Tibial artery (tissue), 4 donors: Measurements from ENCODE around the gene B3GNT3.

Experiments used
- DNase-seq, 2 donors: peaks; one replicate each; pipeline ENCODE4 v3.0.0-alpha.2; 2019
- H3K27ac ChIP-seq, 2 donors: fragments of 200-600 bp; sonication (generic) in 1 of 2; 1 replicate in 1 of 2; 2 replicates in 1 of 2; pipeline ENCODE4 v1.5.1; 2018 to 2019; ENCODE audit warnings: mild to moderate bottlenecking in 1 of 2
- H3K27me3 ChIP-seq, 2 donors: fragments of 200-600 bp; sonication (generic) in 1 of 2; one replicate each; pipeline versions ENCODE4 v1.5.1 to v1.6.0; 2016 to 2019
- H3K36me3 ChIP-seq, 3 donors: fragments of 200-600 bp; sonication (generic) in 2 of 3; one replicate each; pipeline ENCODE4 v1.5.1; 2016 to 2019; ENCODE audit warnings: mild to moderate bottlenecking in 2 of 3
- H3K4me1 ChIP-seq, 4 donors: fragments of 200-600 bp; sonication (generic) in 2 of 4; 1 replicate in 3 of 4; 2 replicates in 1 of 4; pipeline ENCODE4 v1.5.1; 2016 to 2019
- H3K4me3 ChIP-seq, 2 donors: fragments of 200-600 bp; sonication (generic) in 1 of 2; 1 replicate in 1 of 2; 2 replicates in 1 of 2; pipeline ENCODE4 v1.5.1; 2018 to 2019; ENCODE audit warnings: mild to moderate bottlenecking in 2 of 2
- H3K9me3 ChIP-seq, 3 donors: fragments of 200-600 bp; sonication (generic) in 1 of 3; one replicate each; pipeline ENCODE4 v1.5.1; 2016 to 2019
- intact Hi-C: fragments of 100-400 bp; cut with DNase I; formaldehyde crosslinking; loops from one replicate; pipeline ENCODE4 v1.15.0; 2023; ENCODE audit warnings: low total_unique reads
- TF ChIP-seq, protein P1 (sequence below), 2 experiments: fragments of 200-600 bp in 1 of 2; fragments of 450-650 bp in 1 of 2; IDR thresholded peaks; one replicate each; pipeline ENCODE4 v1.5.1; 2017 to 2019; ENCODE audit warnings: antibody characterized with exemption in 2 of 2, mild to moderate bottlenecking in 1 of 2, moderate library complexity in 1 of 2

Gene B3GNT3

GRCh38 chr19:17755443-17755890 is 39.5 kb upstream of the B3GNT3 start:
- DNase-seq: no peak
- TF ChIP-seq, protein P1, sequence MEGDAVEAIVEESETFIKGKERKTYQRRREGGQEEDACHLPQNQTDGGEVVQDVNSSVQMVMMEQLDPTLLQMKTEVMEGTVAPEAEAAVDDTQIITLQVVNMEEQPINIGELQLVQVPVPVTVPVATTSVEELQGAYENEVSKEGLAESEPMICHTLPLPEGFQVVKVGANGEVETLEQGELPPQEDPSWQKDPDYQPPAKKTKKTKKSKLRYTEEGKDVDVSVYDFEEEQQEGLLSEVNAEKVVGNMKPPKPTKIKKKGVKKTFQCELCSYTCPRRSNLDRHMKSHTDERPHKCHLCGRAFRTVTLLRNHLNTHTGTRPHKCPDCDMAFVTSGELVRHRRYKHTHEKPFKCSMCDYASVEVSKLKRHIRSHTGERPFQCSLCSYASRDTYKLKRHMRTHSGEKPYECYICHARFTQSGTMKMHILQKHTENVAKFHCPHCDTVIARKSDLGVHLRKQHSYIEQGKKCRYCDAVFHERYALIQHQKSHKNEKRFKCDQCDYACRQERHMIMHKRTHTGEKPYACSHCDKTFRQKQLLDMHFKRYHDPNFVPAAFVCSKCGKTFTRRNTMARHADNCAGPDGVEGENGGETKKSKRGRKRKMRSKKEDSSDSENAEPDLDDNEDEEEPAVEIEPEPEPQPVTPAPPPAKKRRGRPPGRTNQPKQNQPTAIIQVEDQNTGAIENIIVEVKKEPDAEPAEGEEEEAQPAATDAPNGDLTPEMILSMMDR (IDR thresholded peaks at IDR 0.05): no peak
- peaks cover 0 to 12% (median 7%) of the 10 kb centered on the region in 4 donors for H3K4me1 ChIP-seq
- H3K9me3 ChIP-seq: no peaks in the 10 kb centered on the region
- H3K27me3 ChIP-seq: peaks cover 0 to 8% of the 10 kb centered on the region in 2 donors
- no peak overlapping the region for H3K4me3 ChIP-seq
- intact Hi-C loops: no loop called here
- H3K36me3 ChIP-seq: no peaks in the 10 kb centered on the region
- no peak overlapping the region for H3K27ac ChIP-seq

- DNase-seq: no peak
- H3K4me3 ChIP-seq: no peak overlapping the region
- H3K27me3 ChIP-seq: peaks cover 0 to 8% of the 10 kb centered on the region in 2 donors
- no peaks in the 10 kb centered on the region for H3K9me3 ChIP-seq
- no peak overlapping the region for H3K27ac ChIP-seq
- intact Hi-C loops: no loop called here
- TF ChIP-seq, protein P1 (IDR thresholded peaks at IDR 0.05): no peak
- no peaks in the 10 kb centered on the region for H3K36me3 ChIP-seq
- peaks cover 0 to 12% (median 7%) of the 10 kb centered on the region in 4 donors for H3K4me1 ChIP-seq
Measured at GRCh38 chr19:17755977-17756670, 38.8 kb upstream of the B3GNT3 start.

GRCh38 chr19:17757125-17757524 is 37.8 kb upstream of the B3GNT3 start:
- intact Hi-C loops: no loop called here
- Histone ChIP-seq H3K27ac (no peak overlapping the region), H3K4me1 (peaks cover 0 to 12% (median 7%) of the 10 kb centered on the region in 4 donors), H3K9me3 (no peaks in the 10 kb centered on the region), H3K4me3 (no peak overlapping the region), H3K36me3 (no peaks in the 10 kb centered on the region), H3K27me3 (peaks cover 0 to 7% of the 10 kb centered on the region in 2 donors)
- peak; percentile 49 to 78 for DNase-seq
- TF ChIP-seq, protein P1 (IDR thresholded peaks at IDR 0.05): no peak

DNA sequence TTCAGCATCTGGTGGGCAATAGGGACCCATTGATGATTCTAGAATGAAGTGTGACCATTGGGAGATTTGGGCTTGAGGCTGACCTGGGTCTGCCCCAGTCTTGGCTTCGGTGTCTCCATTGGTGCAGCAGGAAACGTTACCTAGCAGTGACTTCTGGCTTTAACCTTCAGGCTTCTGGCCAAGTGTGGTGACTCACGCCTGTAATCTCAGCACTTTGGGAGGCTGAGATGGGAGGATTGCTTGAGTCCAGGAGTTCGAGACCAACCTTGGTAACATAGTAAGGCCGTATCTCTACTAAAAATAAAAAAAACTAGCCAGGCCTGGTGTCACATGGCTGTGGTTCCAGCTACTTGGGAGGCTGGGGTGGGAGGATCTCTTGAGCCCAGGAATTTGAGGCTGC is 36.4 kb upstream of the B3GNT3 start:
- Histone ChIP-seq H3K4me3 (no peak overlapping the region), H3K27me3 (peaks cover 0 to 13% of the 10 kb centered on the region in 2 donors), H3K4me1 (peaks cover 0 to 12% (median 7%) of the 10 kb centered on the region in 4 donors), H3K9me3 (no peaks in the 10 kb centered on the region), H3K27ac (no peak overlapping the region), H3K36me3 (no peaks in the 10 kb centered on the region)
- TF ChIP-seq, protein P1 (IDR thresholded peaks at IDR 0.05): no peak
- intact Hi-C loops: no loop called here
- DNase-seq: no peak

- Histone ChIP-seq H3K27ac (no peak overlapping the region), H3K4me3 (no peak overlapping the region), H3K9me3 (no peaks in the 10 kb centered on the region), H3K36me3 (no peaks in the 10 kb centered on the region), H3K27me3 (peaks cover 0 to 23% of the 10 kb centered on the region in 2 donors), H3K4me1 (peaks cover 0 to 10% (median 6%) of the 10 kb centered on the region in 4 donors)
- DNase-seq: no peak
- TF ChIP-seq, protein P1 (IDR thresholded peaks at IDR 0.05): no peak
- intact Hi-C loops: no loop called here
Measured at GRCh38 chr19:17761148-17761547, 33.8 kb upstream of the B3GNT3 start.
